Smooth muscle cell of trachea (primary cell): ENCODE measurements around the gene GSN. TPM values are rescaled to one million over a fixed set of nuclear protein-coding genes. Genes with fewer than 3 reads are reported as not detected.

Source experiments
- total RNA-seq: library from RNA; depleted of rRNA; stranded (reverse); fragments of >200 nt; gene quantifications from 2 replicates; pipeline ENCODE4 v1.2.1, GENCODE V29; 2014

GSN gene
- 461 and 1,128 TPM in 2 replicates for total RNA-seq

GRCh38 chr9:121267689-121268597, at the start of gene GSN:
Gene GSN, plus strand, starts transcription at chr9:121268162. Its CDS starts 33,810 bp downstream, at chr9:121301972.

DNA sequence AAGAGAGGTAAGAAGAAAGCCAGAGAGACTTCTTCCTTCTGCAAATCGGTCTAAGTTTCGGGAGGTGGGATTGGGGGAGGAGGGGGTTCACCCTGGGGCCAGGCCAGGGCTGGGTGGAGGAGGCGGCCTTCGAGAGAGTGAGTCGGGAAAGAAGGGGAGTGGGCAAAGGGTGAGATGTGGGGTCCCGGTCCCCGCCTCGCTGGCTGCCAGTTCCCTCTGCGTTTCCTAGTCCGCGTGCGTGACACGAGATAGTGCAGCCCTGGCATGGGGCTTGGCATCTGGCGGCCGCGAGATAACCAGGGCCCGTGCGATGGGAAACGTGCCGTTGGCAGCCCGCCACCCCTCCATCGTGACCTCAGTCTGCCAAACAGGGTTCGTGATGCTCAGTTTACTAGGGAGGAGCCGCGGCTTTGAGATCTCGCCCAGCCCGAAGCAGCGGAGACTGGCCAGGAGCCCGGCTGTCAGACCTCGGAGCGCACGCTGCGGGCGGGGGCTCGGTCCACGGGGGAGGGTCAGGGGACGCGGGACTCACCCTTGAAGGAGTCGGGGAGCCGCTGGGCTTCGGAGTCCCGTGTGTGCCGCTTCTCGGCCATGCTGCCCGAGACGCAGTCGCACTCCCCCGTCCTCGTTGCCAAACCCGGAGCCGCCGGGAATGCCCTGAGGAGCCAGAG, 101.8 kb downstream of the GSN start, which contains the start of gene STOM:
Gene STOM (minus strand): TSS at position 656 of the 671 bp plus-strand sequence. CDS start 63 bp downstream, at position 593.

Other genes starting within 250 kb of the GSN start
- 5.1 and 8.9 TPM in 2 replicates for gene C5, start 217.9 kb upstream of the GSN start, total RNA-seq
- gene CNTRL, start 193.2 kb upstream of the GSN start, total RNA-seq: 4.3 and 15.1 TPM in 2 replicates
- 20.7 and 39.7 TPM in 2 replicates for gene RAB14, start 66.3 kb upstream of the GSN start, total RNA-seq
- gene STOM, start 102.1 kb downstream of the GSN start, total RNA-seq: 106 and 172 TPM in 2 replicates
- gene GGTA1, start 231.7 kb downstream of the GSN start, total RNA-seq: not detected in 2 replicates